ENCODE measurements around the gene IGF2BP2. TPM values are rescaled to one million over a fixed set of nuclear protein-coding genes. Genes with fewer than 3 reads are reported as not detected.
"Not testable (repeated sequence)": the region's sequence is repeated elsewhere in the genome, so short reads cannot be mapped to it uniquely, and the experiment has no call there.

IGF2BP2 gene
- total RNA-seq, 1 donor from 2014 or later: 9.8 TPM

DNA sequence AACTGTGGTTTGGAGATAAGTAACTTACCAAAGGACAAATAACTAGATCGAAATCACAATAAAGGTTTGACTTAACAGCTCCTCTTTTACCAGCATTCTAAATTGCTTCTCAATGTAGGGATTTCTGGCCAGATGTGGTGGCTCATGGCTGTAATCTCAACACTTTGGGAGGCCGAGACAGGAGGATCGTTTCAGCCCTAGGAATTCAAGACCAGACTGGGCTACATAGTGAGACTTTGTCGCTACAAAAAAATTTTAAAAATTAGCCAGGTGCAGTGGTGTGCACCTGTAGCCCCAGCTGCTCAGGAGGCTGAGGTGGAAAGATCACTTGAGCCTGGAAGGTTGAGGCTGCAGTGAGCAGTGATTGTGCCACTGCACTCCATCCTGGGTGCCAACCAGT is 17.4 kb upstream of the IGF2BP2 start:
- H3K9me3 ChIP-seq: no peaks in the 10 kb centered on the region
- H3K27ac ChIP-seq: no peak overlapping the region
- no peaks in the 10 kb centered on the region for H3K36me3 ChIP-seq
- no peaks in the 10 kb centered on the region for H3K27me3 ChIP-seq
- H3K4me3 ChIP-seq: no peak overlapping the region
- TF ChIP-seq, protein P1, sequence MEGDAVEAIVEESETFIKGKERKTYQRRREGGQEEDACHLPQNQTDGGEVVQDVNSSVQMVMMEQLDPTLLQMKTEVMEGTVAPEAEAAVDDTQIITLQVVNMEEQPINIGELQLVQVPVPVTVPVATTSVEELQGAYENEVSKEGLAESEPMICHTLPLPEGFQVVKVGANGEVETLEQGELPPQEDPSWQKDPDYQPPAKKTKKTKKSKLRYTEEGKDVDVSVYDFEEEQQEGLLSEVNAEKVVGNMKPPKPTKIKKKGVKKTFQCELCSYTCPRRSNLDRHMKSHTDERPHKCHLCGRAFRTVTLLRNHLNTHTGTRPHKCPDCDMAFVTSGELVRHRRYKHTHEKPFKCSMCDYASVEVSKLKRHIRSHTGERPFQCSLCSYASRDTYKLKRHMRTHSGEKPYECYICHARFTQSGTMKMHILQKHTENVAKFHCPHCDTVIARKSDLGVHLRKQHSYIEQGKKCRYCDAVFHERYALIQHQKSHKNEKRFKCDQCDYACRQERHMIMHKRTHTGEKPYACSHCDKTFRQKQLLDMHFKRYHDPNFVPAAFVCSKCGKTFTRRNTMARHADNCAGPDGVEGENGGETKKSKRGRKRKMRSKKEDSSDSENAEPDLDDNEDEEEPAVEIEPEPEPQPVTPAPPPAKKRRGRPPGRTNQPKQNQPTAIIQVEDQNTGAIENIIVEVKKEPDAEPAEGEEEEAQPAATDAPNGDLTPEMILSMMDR (IDR thresholded peaks at IDR 0.05): no peak
- TF ChIP-seq POLR2AphosphoS5 (IDR thresholded peaks at IDR 0.05; ENCODE audit: insufficient read depth in 1 of 2, low read depth in 1 of 2) (no peak), POLR2A (IDR thresholded peaks at IDR 0.05) (no peak)
- no peaks in the 10 kb centered on the region for H3K4me1 ChIP-seq
- intact Hi-C loops (cut with DNase I): no loop called here
- no peak for DNase-seq (ENCODE audit: extremely low spot score in 2 of 2)

DNA sequence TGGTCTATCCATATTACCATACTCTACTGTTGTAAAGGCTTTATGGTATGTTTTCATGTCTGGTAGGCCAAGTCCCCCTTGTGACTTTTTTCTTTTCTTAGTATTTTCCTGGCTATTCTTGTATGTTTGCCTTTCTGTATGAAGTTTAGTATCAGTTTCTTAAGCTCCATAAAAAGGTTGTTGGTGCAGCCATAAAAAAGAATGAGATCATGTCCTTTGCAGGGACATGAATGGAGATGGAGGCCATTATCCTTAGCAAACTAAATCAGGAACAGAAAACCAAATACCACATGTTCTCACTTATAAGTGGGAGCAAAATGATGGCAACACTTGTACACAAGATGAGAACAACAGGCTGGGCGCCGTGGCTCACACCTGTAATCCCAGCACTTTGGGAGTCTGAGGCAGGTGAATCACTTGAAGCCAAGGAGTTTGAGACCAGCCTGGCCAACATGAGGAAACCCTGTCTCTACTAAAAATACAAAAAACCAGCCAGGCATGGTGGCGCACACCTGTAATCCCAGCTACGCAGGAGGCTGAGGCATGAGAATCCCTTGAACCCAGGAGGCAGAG is 13.7 kb upstream of the IGF2BP2 start:
- not testable (repeated sequence) for H3K27me3 ChIP-seq; H3K27ac ChIP-seq; H3K4me3 ChIP-seq; DNase-seq (ENCODE audit: extremely low spot score in 2 of 2); H3K4me1 ChIP-seq; H3K36me3 ChIP-seq; H3K9me3 ChIP-seq
- intact Hi-C loops (cut with DNase I): loop anchor here (10.0 kb wide), 1 partner anchor 716 kb away; no protein-coding TSS in a partner anchor

DNA sequence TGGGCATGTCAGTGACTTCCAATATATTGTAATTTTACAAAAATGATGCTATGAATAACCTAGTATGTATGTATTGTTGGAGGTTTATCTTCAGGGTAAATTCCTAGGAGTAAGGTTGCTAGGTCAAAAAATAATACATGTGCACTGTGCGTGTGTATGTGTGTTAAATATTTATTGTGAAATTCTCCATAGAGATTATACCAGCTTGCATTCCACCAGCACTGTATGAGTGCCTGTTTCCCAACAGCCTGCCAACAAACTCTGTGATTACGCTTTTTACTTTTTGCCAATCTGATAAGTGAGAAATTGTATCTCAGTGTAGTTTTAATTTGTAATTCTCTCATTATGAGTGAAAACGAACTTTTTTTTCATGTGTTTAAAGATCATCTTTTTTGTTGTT is 12.6 kb upstream of the IGF2BP2 start:
- DNase-seq (ENCODE audit: extremely low spot score in 2 of 2): no peak
- intact Hi-C loops (cut with DNase I): loop anchor here (10.0 kb wide), 1 partner anchor 717 kb away; no protein-coding TSS in a partner anchor
- Histone ChIP-seq H3K27ac (no peak overlapping the region), H3K27me3 (no peaks in the 10 kb centered on the region), H3K4me3 (no peak overlapping the region), H3K9me3 (no peaks in the 10 kb centered on the region), H3K4me1 (no peaks in the 10 kb centered on the region), H3K36me3 (no peaks in the 10 kb centered on the region)
- TF ChIP-seq POLR2AphosphoS5 (IDR thresholded peaks at IDR 0.05; ENCODE audit: insufficient read depth in 1 of 2, low read depth in 1 of 2) (no peak), POLR2A (IDR thresholded peaks at IDR 0.05) (no peak)
- TF ChIP-seq, protein P1 (IDR thresholded peaks at IDR 0.05): no peak

DNA sequence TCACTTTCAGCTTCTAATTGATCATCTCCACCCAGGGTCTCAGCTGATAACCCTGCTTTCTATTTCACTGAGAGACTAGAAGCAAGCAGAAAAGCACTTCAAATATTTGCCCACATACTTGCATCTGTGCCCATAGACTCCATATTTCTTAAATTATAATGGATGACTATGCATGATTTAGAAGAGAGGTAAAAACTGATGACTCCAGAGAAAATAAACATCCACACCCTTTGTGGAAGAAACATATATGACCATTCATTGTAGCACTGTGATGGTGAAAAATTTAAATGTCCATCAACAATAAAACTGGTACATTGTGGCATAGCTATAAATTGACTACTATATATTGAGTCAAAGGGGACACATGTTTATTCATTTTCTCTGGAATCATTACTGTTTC is 7.1 kb upstream of the IGF2BP2 start:
- DNase-seq (ENCODE audit: extremely low spot score in 2 of 2): no peak
- TF ChIP-seq POLR2AphosphoS5 (IDR thresholded peaks at IDR 0.05; ENCODE audit: insufficient read depth in 1 of 2, low read depth in 1 of 2): no peak
- TF ChIP-seq, protein P1 (IDR thresholded peaks at IDR 0.05): no peak
- TF ChIP-seq POLR2A (IDR thresholded peaks at IDR 0.05): no peak

DNA sequence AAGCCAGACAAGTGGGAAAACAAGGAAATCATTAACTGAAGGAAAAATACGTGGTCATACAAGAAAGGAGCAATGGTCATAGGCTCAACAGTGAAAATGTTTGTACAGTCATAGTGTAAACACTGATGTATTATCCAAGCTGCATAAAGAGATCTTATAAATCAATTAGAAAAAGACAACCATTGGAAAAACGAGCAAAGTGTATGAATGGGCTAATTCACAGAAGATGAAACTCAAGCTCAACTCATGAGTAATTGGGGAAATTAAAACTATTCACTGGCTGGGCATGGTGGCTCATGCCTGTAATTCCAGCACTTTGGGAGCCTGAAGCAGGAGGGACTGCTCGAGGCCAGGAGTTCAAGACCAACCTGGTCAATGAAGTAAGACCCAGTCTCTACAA is 6.4 kb upstream of the IGF2BP2 start:
- no peak for DNase-seq (ENCODE audit: extremely low spot score in 2 of 2)
- no peak overlapping the region for H3K4me3 ChIP-seq
- TF ChIP-seq POLR2A (IDR thresholded peaks at IDR 0.05): no peak
- TF ChIP-seq POLR2AphosphoS5 (IDR thresholded peaks at IDR 0.05; ENCODE audit: insufficient read depth in 1 of 2, low read depth in 1 of 2): no peak
- TF ChIP-seq, protein P1 (IDR thresholded peaks at IDR 0.05): no peak
- intact Hi-C loops (cut with DNase I): loop anchor here (10.0 kb wide), 1 partner anchor 724 kb away; no protein-coding TSS in a partner anchor
- H3K27me3 ChIP-seq: no peaks in the 10 kb centered on the region
- no peak overlapping the region for H3K27ac ChIP-seq
- no peaks in the 10 kb centered on the region for H3K9me3 ChIP-seq
- H3K36me3 ChIP-seq: no peaks in the 10 kb centered on the region
- peaks cover 8% of the 10 kb centered on the region for H3K4me1 ChIP-seq

More for the DNA sequence above, 7.1 kb upstream of the IGF2BP2 start:
- Histone ChIP-seq H3K27me3 (no peaks in the 10 kb centered on the region), H3K27ac (no peak overlapping the region), H3K36me3 (no peaks in the 10 kb centered on the region), H3K4me3 (no peak overlapping the region), H3K4me1 (peaks cover under 1% of the 10 kb centered on the region), H3K9me3 (no peaks in the 10 kb centered on the region)
- intact Hi-C loops (cut with DNase I): loop anchor here (10.0 kb wide), 1 partner anchor 723 kb away; no protein-coding TSS in a partner anchor
